Skin of body (tissue), 2 donors: ENCODE results near the gene ARSJ. TPM values are rescaled to one million over a fixed set of nuclear protein-coding genes. Genes with fewer than 3 reads are reported as not detected.
A peak's percentile ranks its signal among the peaks of the same experiment; 100 is the strongest.
"Not testable (repeated sequence)": the region's sequence is repeated elsewhere in the genome, so short reads cannot be mapped to it uniquely, and the experiment has no call there.

Source experiments
- DNase-seq: peaks from one replicate; lab custom pipeline; 2025; lab: John Stamatoyannopoulos, UW
- total RNA-seq: library from RNA; depleted of rRNA; stranded (reverse); fragments of >200 nt; gene quantifications from one replicate; pipeline ENCODE4 v1.2.3, GENCODE V29; 2014

Gene ARSJ
- total RNA-seq, 1 donor from 2014 or later = 11.6 TPM

- DNase-seq = peak; percentile 81
These were observed 20.5 kb downstream of the ARSJ start for GRCh38 chr4:113958766-113959538.

DNA sequence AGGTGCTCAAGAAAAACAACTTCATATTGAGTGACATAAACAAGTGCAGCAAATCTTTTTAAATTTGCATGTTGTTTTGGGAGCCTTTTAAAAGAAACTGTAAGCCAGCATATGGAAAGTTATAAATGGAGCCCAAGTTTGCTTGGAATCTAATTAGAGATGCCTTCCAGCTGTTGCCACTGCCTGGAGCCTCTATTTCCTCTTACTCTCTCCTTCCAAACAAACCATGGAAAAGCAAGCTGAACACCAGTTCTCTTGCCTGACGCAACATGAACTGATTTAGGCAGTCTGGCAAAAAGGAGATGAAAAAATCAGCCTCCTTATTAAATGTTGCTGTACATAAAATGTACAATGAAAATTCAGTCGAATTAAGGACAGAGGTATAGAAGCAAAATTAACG, 21.5 kb downstream of the ARSJ start:
- no peak for DNase-seq

DNA sequence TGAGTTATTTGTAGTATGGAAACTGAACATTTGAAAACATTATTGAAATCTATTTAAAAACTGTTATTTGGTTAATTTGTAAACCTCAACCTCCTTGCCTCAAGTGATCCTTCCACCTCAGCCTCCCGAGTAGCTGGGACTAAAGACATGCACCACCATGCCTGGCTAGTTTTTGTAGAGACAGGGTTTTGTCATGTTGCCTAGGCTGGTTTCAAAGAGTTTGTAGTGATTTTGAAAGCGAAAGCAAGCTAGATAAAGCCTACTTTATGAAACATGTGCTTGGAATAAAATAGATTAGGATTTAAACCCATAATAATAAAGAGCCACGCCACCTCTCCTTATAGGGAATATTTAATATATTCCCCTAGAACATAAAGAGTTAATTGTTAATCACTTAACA, 23.5 kb downstream of the ARSJ start:
- no peak for DNase-seq

- no peak for DNase-seq
These were observed 24.0 kb downstream of the ARSJ start for GRCh38 chr4:113955411-113955810.

DNA sequence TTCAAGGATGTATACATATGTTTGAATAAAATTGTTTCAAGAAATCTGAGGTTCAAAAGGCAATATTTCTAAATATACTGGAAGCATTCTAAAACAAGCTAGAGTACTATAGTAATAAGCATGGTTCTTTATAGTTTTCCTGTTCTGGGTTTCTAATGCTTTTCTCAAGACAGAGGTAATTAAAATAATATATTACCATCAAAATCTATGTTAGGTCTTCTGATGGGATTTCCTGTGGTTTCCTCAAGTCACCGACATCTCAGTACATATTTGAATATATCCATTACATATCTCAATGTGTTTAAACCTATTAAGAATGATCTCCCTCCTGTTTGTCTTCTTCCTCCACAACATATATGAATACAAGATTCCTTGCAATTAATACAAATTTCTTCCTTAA, 25.6 kb downstream of the ARSJ start:
- DNase-seq = no peak

- DNase-seq = no peak
These were observed 26.9 kb downstream of the ARSJ start for GRCh38 chr4:113952452-113953029.

DNA sequence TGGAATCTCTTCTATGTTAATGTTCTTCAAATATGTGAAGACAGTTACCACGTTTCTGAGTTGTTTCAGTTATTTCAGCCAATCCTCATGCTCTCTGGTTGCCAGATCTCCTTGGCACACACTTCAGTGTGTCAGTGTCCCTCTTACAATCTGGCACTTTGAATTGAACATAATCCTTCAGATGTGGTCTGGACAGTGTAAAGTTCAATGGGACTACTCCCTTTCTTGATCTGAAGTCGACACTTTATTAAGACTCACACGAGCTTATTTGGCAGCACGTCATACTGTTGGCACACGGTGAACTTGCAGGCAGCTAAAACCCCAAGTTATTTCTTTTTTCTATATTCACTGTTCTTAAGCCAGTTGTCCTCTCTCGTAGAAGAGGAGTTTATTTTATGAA, 28.2 kb downstream of the ARSJ start:
- DNase-seq = peak; percentile 67

GRCh38 chr4:113950207-113950606, 29.2 kb downstream of the ARSJ start:
- no peak for DNase-seq

DNA sequence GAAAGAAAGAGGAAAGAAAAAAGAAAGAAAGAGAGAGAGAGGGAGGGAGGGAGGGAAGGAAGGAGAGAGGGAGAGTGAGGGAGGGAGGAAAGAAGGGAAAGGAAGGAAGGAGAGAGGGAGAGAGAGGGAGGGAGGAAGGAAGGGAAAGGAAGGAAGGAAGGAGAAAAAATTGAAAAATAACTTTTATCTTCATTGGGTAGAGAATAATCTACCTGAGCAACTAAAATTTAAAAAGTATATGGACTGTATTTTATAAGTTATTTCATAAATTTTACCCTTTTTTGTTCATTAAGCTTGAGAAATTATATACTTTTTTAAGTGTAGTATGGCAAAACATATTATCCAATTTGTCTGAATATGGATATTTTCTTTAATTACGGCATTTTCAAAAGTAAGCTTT, 32.0 kb downstream of the ARSJ start:
- no peak for DNase-seq

- DNase-seq = no peak
These were observed 33.5 kb downstream of the ARSJ start for GRCh38 chr4:113945906-113946305.

- DNase-seq = no peak
These were observed 35.6 kb downstream of the ARSJ start for GRCh38 chr4:113943863-113944262.

DNA sequence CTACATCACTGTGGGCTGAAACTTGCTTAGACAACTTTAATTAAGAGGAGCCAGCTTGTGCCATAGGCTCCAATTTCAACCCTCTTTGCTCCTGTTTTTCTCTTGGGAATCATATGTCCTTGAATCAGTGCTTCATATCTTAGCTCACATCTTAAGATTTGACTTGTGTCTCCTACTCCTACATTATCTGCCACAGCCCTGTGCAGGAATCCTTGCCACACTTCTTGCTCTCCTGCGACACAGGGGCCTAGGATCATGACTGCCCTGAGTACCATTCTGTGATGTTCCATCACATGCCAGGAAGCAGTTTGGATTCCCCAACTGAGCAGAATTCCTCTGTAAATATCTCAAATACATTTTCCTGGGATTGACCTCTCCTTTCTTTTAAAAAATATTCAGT, 36.4 kb downstream of the ARSJ start:
- no peak for DNase-seq

DNA sequence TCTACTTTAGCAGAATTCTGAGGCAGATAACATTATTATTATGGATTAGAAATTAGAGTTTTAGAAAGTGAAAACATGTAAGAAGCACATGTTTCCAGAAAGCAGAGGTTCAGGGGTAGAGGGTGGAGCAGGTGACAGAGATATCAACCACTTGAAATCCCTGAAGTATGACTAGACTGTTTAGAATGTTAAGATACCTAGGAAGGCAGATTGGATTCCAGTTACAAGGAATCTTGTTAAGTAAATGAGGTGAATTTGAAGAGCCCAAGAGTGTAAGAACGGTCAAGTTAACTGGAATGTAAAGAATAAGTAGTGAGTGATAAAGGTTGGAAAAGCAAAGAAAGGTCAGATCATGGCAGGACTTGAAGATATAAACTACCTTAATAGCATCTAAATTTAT, 37.6 kb downstream of the ARSJ start:
- DNase-seq = no peak

GRCh38 chr4:113940103-113940502, 39.3 kb downstream of the ARSJ start:
- not testable (repeated sequence) for DNase-seq

DNA sequence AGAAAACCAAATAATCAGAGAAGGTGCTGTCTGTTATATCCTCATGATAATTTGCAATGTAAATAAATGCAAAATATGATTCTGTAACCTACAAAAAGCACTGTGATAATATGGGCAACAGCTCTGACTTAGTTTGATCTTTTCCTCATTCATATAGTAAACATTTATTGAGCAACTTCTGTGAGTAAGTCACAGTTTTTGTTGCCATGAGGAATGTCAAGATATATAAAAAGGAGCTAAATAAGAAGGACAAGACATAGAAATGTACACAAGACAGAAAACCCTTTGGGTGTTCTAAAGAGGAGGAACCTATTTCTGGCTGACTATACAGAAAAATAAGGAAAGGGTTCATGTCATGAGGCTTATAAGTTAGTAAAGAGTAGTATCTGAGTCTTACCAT, 44.3 kb downstream of the ARSJ start:
- no peak for DNase-seq

DNA sequence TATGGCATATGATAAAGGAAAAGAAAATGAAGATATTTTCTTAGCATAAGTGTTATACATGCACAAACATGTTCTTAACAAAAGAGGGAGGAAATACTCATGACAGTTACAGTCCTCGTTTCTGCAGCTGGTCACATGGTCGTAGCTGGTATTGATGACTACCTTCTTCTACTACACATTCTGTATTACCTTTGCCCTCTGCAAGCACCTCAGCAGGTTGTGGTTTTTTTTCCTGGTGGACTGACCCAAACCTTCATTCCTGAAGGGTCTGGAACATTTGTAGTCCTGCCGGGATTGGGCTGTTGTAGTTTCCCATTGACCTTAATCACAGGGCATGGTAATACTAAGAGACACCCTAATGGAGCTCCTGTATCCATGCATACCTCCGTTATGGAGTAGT, 54.7 kb downstream of the ARSJ start:
- not testable (repeated sequence) for DNase-seq

GRCh38 chr4:113921089-113921794, 58.2 kb downstream of the ARSJ start:
- no peak for DNase-seq

- DNase-seq = no peak
These were observed 59.8 kb downstream of the ARSJ start for GRCh38 chr4:113919611-113920010.

GRCh38 chr4:113919145-113919544, 60.3 kb downstream of the ARSJ start:
- DNase-seq = no peak

- no peak for DNase-seq
These were observed 70.6 kb downstream of the ARSJ start for GRCh38 chr4:113908829-113909228.

DNA sequence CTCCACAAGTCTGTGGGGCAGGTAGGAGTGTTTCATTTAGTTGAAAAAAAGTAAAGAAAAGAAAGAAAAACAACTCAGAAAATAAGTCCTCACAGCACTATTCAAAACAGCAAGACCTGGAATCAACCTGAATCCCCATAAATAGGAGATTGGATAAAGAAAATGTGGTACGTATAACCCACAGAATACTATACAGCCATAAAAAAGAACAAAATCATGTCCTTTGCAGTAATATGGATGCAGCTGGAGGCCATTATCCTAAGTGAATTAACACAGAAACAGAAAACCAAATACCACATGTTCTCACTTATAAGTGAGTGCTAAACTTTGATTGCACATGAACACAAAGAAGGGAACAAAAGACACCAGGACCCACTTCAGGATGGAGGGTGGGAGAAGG, 71.9 kb downstream of the ARSJ start:
- DNase-seq = no peak

DNA sequence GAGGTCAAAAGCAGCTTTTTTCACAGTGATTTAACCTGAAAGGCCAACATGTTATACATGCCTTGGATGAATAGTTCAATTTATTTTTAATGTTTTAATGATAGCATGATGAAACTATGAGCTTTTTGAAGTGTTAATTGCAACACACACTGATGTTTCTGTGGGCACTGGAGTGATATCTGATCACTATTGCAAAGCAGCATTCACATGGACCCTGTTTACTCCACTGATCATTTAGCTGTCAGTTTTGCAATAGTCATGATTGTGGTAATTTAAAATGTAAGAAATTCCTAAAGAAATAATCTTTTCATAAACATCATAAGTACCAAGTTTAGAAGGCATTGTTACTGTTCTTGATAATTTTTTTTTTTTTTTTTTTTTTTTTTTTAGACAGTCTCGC, 74.1 kb downstream of the ARSJ start:
- DNase-seq = no peak

GRCh38 chr4:113904877-113905276, 74.6 kb downstream of the ARSJ start:
- DNase-seq = no peak
